D341Med (cell line): Measurements from ENCODE around the gene NBAS.
"Not testable (repeated sequence)": the region's sequence is repeated elsewhere in the genome, so short reads cannot be mapped to it uniquely, and the experiment has no call there.

Experiments used
- DNase-seq: peaks from one replicate; pipeline ENCODE4 v3.0.0; 2012; ENCODE audit warnings: low spot score

Gene NBAS

GRCh38 chr2:15527074-15527739, 33.9 kb downstream of the NBAS start:
- DNase-seq = no peak

DNA sequence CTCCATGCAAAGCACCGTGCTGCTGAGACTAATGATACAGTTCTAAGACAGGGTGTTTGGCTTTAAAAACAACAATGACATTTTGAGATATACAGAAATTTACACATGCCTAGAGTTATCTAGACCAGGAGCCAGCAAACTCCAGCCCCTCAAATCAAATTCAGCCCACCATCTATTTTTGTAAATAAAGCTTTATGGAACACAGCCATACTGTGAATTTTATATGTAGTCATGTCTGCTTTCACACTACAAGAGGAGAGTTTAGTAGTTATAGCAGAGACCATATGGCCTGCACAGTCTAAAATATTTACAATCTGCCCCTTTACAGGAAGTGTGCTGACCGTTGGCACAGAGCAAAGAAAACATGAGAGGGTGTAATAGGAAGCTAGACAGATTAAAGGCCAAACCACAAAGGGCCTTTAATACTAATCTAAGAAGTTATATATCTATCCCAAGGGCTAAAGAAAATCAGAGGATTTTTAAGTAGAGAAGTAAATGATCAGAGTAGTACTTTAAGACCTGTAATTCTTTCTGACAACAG, 39.4 kb downstream of the NBAS start:
- no peak for DNase-seq

GRCh38 chr2:15520346-15520745, 40.8 kb downstream of the NBAS start:
- DNase-seq = no peak

GRCh38 chr2:15518759-15519158, 42.4 kb downstream of the NBAS start:
- not testable (repeated sequence) for DNase-seq

DNA sequence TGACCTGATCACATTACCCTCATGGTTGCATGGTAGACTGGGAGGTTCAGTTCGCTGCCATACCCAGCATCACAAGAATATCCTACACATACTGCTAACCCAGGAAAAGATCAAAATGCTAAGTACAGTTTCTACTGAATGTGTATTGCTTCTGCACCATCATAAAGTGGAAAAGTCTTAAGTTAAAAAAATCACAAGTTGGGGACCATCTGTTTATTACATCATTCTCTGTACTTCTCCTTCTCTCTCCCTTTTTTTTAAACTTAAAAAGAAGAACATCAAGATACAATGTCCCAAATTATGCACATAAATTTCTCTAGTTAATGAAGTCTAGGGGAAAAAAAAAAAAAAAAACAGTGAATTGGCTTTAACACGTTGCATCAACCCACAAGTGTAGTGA, 43.3 kb downstream of the NBAS start:
- DNase-seq = no peak

GRCh38 chr2:15511686-15512085, 49.4 kb downstream of the NBAS start:
- no peak for DNase-seq

DNA sequence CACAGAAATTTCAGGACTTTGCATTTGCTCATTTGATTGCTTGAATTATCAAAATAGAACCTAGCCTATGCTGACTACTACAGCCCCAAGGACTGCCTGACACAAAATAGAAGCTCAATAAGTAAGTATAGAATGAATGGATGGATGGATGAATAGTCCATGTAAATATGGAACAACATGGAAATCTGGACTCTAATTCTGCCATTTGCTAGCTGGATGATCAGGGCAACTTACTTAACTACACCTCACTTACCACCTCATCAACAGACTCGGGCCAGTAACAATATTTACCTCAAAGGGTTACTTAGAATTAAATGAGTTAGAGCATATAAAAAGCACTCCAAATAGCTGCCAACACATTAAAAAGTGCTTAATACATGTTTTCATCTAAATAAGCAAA, 50.6 kb downstream of the NBAS start:
- no peak for DNase-seq

- DNase-seq = no peak
Observed at GRCh38 chr2:15510131-15510530, 51.0 kb downstream of the NBAS start.

DNA sequence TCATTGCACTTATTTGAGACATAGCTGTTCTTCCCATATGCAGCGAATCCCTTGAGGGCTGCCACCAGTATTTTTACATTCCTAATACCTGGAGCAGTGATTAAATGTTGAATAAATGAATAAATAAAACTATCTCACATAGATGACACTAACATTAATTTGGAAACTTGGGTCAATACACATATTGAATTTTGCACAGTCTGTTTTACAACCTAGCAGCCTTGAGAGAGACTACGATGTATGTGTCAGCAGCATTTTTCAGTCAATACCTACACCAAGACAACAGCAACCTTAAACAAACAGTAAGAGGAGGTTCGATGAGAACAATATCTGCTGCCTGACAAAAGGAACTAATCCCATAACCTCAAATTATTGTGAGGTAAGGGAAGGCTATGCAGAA, 53.4 kb downstream of the NBAS start:
- no peak for DNase-seq

DNA sequence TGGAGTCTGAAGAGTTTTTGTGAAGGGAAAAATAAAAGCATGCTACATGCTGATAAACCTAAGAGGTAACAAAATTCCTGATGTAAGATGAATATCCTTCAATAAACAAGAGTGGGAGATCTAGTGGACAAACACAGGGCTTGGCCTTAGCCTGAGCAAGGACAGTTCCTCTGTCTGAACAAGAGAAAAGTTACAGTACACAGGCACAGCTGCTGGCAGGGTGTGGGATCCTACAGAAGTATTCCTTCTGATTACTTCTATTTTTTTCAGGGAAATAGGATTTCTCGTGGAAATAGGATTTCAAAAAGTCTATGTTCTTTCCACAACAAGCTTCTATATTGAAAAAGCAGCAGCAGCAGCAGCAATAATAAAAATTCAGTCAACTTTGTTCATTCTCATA, 54.1 kb downstream of the NBAS start:
- no peak for DNase-seq

- no peak for DNase-seq
Observed at GRCh38 chr2:15506229-15506819, 54.8 kb downstream of the NBAS start.

DNA sequence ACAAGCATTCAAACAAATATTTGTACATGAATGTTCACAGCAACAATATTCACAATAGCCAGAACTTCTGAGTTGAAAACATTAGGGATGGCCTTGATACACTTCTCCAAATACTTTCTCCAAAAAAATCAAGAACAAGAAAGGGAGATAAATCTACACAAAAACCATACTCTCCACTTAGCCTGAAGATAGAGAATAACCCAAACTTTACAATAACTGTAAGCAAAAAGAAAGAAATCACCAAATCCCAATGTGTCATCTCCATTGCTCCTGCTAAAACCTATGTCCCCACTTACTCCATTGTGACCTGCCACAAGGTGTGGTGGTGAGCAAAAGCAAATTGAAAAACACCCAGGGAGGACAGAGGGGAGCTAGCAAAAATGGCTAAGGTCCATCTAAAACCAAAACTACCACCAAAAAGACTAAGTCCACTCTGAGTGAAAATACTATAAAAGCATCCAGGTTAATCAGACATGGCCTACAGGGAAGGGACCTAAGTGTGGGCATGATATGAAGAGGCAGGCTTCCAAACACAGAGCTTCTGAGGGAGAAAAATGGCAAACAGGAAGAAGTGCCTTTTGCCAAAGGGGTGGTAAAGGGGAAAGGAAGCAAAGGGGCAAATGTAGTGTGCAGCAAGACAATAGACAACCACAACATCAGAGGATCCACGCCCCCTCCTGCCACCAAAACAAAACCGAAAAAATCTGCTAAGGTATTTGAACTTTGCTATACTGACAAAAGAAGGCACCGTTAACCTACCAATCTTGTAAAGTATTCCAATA, 56.1 kb downstream of the NBAS start:
- DNase-seq = no peak

- DNase-seq = not testable (repeated sequence)
Observed at GRCh38 chr2:15499251-15499650, 61.9 kb downstream of the NBAS start.

GRCh38 chr2:15498554-15498953, 62.6 kb downstream of the NBAS start:
- DNase-seq = no peak

DNA sequence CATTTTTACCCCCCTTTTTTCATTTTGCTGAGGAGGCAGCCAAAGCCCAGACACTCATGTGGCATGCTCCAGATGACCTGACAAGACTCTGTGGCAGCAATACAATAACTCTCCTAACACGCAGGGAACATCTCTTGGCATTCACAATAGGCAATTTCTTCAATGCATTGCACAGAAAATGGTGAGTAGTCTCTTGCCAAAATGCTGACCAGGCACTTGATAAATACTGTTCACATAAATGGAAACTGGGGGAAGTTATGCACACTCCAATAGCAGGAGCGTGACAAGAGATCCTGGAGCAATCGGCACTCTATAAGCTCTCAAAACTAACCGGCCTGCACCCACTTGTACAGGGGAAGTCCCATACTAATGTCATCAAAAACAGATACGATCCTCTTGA, 66.3 kb downstream of the NBAS start:
- DNase-seq = no peak

GRCh38 chr2:15492773-15493325, 68.3 kb downstream of the NBAS start:
- DNase-seq = no peak

- DNase-seq = no peak
Observed at GRCh38 chr2:15486770-15487169, 74.4 kb downstream of the NBAS start.

DNA sequence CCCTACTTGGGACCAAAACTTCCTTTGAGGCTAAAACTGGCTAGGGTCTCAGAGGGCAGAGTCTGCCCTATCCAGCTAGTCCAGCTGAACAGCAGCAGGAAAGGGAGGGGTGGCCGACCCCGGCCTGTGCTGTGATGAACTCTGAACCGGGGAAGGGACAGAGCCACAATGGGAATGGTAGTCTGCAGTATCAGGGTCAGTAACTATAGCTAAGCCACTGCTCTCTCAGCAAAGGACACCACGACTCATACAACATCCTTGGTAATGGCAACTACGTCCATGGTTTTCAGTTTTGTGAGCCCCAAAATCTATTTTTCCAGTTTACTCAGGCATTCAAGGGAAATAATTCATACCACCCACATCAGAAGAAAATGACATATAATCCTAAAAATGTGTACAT, 75.2 kb downstream of the NBAS start:
- DNase-seq = no peak

- no peak for DNase-seq
Observed at GRCh38 chr2:15481000-15481399, 80.1 kb downstream of the NBAS start.

DNA sequence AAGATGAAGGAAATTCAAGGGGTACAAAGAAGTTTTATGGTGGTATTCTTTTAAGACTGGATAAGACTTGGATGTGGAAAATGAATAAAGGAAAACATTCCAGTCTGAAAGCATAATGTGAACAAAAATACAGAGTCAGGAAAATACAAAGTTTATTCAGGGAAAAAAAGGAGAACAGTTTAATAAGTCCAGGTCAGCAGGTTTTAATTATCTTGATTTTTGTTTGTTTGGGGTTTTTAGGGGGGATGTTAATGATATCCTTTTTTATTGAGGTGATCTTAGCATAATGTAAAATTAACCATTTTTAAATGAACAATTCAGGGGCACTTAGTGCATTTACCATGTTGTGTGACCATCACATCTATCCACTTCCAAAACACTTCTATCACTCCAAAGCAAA, 80.6 kb downstream of the NBAS start:
- no peak for DNase-seq

DNA sequence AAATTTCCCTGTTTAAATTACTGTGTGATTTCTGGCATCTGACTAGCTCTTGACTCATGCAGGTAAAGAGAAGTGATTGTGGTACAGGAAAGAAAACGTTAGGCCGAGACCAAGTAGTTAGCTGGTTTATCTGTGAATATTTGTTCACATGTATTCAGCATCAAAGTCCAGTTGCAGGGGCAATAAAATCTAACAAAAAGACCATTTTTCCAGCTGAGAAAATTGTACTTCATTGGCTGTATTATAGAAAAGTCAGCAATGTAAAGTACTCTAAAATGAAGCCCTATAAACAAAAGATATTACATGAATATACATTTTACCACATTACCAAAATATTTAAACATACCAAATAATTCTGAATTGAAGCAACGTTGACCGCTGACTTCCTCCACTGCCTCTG, 88.3 kb downstream of the NBAS start:
- DNase-seq = no peak

DNA sequence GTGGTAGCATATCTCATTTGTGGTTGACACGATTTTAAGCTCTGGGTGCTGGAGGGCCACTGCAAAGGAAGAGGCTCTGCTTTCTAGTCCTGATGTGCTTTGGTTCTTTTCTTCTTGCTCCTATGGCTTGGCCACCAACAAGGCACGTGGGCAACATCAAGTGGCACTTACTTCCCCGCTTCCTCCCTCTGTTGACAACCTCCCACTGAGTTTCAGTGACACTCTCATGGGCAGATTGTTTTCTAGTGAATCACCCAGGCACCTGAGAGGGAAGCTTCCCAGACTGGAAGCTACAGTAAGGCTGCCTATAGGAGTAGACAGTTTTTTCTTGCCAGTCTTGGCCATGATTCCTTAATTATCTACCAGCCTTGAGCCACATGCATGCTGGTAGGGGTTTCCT, 89.0 kb downstream of the NBAS start:
- DNase-seq = no peak

DNA sequence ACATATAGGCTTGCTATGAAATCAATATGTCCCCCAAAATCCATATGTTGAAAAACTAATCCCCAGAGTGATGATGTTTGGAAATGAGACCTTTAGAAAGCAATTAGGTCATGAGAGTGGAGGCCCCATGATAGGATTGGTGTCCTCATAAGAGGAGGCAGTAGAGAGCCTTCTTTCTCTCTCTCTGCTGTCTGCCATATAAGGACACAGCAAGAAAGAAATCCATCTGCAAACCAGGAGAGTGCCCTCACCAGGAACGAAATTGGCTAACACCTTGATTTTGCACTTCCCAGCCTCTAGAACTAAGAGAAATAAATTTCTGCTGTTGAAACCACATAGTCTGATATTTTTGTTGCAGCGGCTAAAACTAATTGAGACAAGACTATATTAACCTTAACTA, 89.5 kb downstream of the NBAS start:
- DNase-seq = no peak
